NCI-H2171 treated with DMSO at 0.1 percent for 48 hours (cell line): ENCODE results near the gene TNFAIP8L1.

Experiments used
- DNase-seq: peaks from one replicate; lab custom pipeline; 2025; lab: John Stamatoyannopoulos, UW

TNFAIP8L1 gene

GRCh38 chr19:4678881-4679790 is 39.8 kb downstream of the TNFAIP8L1 start:
- no peak for DNase-seq

- peak; percentile 57 for DNase-seq
Observed at GRCh38 chr19:4680021-4680420, 40.7 kb downstream of the TNFAIP8L1 start.

GRCh38 chr19:4682417-4683200 is 43.3 kb downstream of the TNFAIP8L1 start:
- DNase-seq: no peak

- no peak for DNase-seq
Observed at GRCh38 chr19:4684312-4685095, 45.2 kb downstream of the TNFAIP8L1 start.

- no peak for DNase-seq
Observed at GRCh38 chr19:4686700-4687099, 47.4 kb downstream of the TNFAIP8L1 start.

GRCh38 chr19:4687396-4687795 is 48.1 kb downstream of the TNFAIP8L1 start:
- no peak for DNase-seq

- DNase-seq: no peak
Observed at GRCh38 chr19:4688587-4688986, 49.3 kb downstream of the TNFAIP8L1 start.

GRCh38 chr19:4689403-4689802 is 50.1 kb downstream of the TNFAIP8L1 start:
- DNase-seq: no peak

- DNase-seq: no peak
Observed at GRCh38 chr19:4690361-4690760, 51.0 kb downstream of the TNFAIP8L1 start.

- no peak for DNase-seq
Observed at GRCh38 chr19:4691373-4691772, 52.1 kb downstream of the TNFAIP8L1 start.

- peak; percentile 95 for DNase-seq
Observed at GRCh38 chr19:4692251-4693077, 53.1 kb downstream of the TNFAIP8L1 start.

GRCh38 chr19:4693078-4693350 is 53.7 kb downstream of the TNFAIP8L1 start:
- no peak for DNase-seq

- peak; percentile 29 for DNase-seq
Observed at GRCh38 chr19:4693471-4694121, 54.3 kb downstream of the TNFAIP8L1 start.

- DNase-seq: peak; percentile 97
Observed at GRCh38 chr19:4694211-4694987, 55.1 kb downstream of the TNFAIP8L1 start.

GRCh38 chr19:4695224-4695731 is 56.0 kb downstream of the TNFAIP8L1 start:
- no peak for DNase-seq

GRCh38 chr19:4697304-4697703 is 58.0 kb downstream of the TNFAIP8L1 start:
- DNase-seq: no peak

GRCh38 chr19:4699826-4700692 is 60.7 kb downstream of the TNFAIP8L1 start:
- peak; percentile 97 for DNase-seq

GRCh38 chr19:4700693-4700970 is 61.3 kb downstream of the TNFAIP8L1 start:
- DNase-seq: no peak

GRCh38 chr19:4701557-4701956 is 62.2 kb downstream of the TNFAIP8L1 start:
- DNase-seq: no peak
